Measurements from ENCODE around the gene CSNK1G2. TPM values are rescaled to one million over a fixed set of nuclear protein-coding genes. Genes with fewer than 3 reads are reported as not detected.

Gene CSNK1G2
- total RNA-seq, 1 experiment from 2014 or later, result 44.4 TPM

DNA sequence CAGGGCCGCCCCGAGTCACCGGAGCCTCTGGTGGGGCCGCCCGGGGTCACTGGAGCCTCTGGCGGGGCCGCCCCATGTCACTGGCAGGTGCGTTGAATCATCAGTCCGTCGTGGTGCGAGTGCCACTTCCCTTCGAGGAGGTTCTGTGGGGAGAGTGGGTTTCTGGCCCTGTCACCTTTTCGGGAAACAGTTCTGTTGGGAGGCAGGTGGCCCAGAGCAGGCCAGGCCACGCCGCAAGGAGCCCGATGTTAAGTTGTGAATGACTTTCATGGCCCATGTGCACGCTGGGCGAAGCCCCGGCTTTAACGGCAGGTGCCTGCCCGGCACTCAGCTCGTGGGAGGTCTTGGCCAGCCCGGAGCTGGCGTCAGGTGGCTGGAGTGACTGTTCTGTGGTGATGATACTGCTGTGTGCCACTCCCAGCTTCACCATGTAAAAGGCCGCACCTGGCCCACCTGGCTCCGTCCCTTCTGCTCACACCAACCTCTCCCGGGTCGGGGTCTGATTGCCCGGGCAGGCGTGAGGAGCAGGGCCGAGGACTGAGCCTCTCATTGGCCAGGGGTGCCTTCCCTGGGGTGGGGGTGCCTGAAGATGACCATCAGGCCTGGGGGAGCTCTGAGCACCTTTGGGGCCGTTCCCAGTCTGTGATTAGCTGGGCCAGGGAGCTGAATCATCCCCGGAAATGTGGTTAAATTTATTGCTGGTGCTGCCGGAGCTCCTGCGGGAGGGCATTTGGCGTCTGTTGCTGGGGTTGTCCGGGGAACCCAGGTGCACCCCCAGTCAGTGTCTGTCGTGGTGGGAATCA lies 29.2 kb downstream of the CSNK1G2 start:
- H3K4me1 ChIP-seq, result no peaks in the 10 kb centered on the region
- intact Hi-C loops (cut with micrococcal nuclease; ENCODE audit: unreplicated experiment), result no loop called here
- Mint-ChIP-seq H3K27me3 (ENCODE audit: insufficient read depth, unreplicated experiment) (no peaks in the 10 kb centered on the region), H3K36me3 (ENCODE audit: insufficient read depth, unreplicated experiment) (peaks cover 24% of the 10 kb centered on the region), H3K27ac (ENCODE audit: unreplicated experiment) (no peak overlapping the region), H3K4me3 (ENCODE audit: unreplicated experiment) (no peak overlapping the region), H3K9me3 (ENCODE audit: unreplicated experiment) (no peaks in the 10 kb centered on the region), H3K4me1 (ENCODE audit: low read depth, unreplicated experiment) (no peaks in the 10 kb centered on the region)
- H3K4me3 ChIP-seq (ENCODE audit: low read depth, low read length), result no peak overlapping the region
- no peaks in the 10 kb centered on the region for H3K27me3 ChIP-seq (replicated peaks; ENCODE audit: control insufficient read depth, insufficient read depth, low read length)
- TF ChIP-seq, protein P1, sequence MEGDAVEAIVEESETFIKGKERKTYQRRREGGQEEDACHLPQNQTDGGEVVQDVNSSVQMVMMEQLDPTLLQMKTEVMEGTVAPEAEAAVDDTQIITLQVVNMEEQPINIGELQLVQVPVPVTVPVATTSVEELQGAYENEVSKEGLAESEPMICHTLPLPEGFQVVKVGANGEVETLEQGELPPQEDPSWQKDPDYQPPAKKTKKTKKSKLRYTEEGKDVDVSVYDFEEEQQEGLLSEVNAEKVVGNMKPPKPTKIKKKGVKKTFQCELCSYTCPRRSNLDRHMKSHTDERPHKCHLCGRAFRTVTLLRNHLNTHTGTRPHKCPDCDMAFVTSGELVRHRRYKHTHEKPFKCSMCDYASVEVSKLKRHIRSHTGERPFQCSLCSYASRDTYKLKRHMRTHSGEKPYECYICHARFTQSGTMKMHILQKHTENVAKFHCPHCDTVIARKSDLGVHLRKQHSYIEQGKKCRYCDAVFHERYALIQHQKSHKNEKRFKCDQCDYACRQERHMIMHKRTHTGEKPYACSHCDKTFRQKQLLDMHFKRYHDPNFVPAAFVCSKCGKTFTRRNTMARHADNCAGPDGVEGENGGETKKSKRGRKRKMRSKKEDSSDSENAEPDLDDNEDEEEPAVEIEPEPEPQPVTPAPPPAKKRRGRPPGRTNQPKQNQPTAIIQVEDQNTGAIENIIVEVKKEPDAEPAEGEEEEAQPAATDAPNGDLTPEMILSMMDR (IDR thresholded peaks at IDR 0.05; ENCODE audit: insufficient read depth in 1 of 2, low read depth in 1 of 2, low read length in 1 of 2, severe bottlenecking in 1 of 2, unreplicated experiment in 1 of 2), result no peak
- H3K9me3 ChIP-seq, result no peaks in the 10 kb centered on the region
- ChIA-PET POLR2A (no interaction called here), CTCF (no interaction called here)
- no peak for DNase-seq
- H3K36me3 ChIP-seq (ENCODE audit: control insufficient read depth, insufficient read depth, low read length), result no peaks in the 10 kb centered on the region
- BruUV-seq (replicated peaks), result no TSS peak

DNA sequence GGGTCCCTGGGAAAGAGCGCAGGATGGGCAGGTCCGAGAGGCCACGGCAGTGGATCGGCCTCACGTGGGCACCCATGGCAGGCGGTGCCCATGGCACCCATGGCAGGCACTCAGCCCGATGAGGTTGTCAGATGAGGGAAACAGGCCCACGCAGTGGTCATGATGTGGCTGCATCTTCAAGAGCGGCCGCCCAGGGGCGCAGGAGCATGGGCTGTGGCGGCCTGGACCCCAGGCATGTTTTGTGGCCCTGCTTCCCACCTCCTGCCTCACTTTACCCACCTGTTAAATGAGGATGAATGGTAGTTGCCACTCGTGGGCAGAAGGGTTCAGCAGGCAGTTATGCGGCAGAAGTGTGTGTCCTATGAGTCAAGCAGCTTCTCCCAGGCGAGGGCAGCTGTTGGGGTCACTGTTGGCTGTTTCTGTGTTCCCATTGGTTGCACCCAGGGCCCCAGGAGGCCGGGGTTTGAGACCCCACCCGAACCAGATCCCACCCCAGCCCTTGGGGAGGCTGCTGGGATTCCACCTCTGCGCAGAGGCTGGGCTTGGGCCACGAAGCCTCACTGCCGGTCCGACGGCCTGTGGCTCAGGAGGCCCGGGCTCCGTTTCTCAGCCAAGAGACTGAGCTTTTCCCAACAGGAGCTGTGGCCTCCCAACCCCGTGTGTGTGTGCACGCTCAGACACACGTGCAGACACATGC lies 30.0 kb downstream of the CSNK1G2 start:
- Histone ChIP-seq H3K27me3 (replicated peaks; ENCODE audit: control insufficient read depth, insufficient read depth, low read length) (no peaks in the 10 kb centered on the region), H3K9me3 (no peaks in the 10 kb centered on the region), H3K4me1 (no peaks in the 10 kb centered on the region), H3K4me3 (ENCODE audit: low read depth, low read length) (no peak overlapping the region), H3K36me3 (ENCODE audit: control insufficient read depth, insufficient read depth, low read length) (no peaks in the 10 kb centered on the region)
- no peak for DNase-seq
- no TSS peak for BruUV-seq (replicated peaks)
- peaks cover 23% of the 10 kb centered on the region for H3K36me3 Mint-ChIP-seq (ENCODE audit: insufficient read depth, unreplicated experiment)
- no peaks in the 10 kb centered on the region for H3K27me3 Mint-ChIP-seq (ENCODE audit: insufficient read depth, unreplicated experiment)
- intact Hi-C loops (cut with micrococcal nuclease; ENCODE audit: unreplicated experiment), result no loop called here
- ChIA-PET CTCF (no interaction called here), POLR2A (no interaction called here)
- H3K9me3 Mint-ChIP-seq (ENCODE audit: unreplicated experiment), result no peaks in the 10 kb centered on the region
- no peak overlapping the region for H3K27ac Mint-ChIP-seq (ENCODE audit: unreplicated experiment)
- no peak overlapping the region for H3K4me3 Mint-ChIP-seq (ENCODE audit: unreplicated experiment)
- no peaks in the 10 kb centered on the region for H3K4me1 Mint-ChIP-seq (ENCODE audit: low read depth, unreplicated experiment)
- TF ChIP-seq, protein P1 (IDR thresholded peaks at IDR 0.05; ENCODE audit: insufficient read depth in 1 of 2, low read depth in 1 of 2, low read length in 1 of 2, severe bottlenecking in 1 of 2, unreplicated experiment in 1 of 2), result no peak

DNA sequence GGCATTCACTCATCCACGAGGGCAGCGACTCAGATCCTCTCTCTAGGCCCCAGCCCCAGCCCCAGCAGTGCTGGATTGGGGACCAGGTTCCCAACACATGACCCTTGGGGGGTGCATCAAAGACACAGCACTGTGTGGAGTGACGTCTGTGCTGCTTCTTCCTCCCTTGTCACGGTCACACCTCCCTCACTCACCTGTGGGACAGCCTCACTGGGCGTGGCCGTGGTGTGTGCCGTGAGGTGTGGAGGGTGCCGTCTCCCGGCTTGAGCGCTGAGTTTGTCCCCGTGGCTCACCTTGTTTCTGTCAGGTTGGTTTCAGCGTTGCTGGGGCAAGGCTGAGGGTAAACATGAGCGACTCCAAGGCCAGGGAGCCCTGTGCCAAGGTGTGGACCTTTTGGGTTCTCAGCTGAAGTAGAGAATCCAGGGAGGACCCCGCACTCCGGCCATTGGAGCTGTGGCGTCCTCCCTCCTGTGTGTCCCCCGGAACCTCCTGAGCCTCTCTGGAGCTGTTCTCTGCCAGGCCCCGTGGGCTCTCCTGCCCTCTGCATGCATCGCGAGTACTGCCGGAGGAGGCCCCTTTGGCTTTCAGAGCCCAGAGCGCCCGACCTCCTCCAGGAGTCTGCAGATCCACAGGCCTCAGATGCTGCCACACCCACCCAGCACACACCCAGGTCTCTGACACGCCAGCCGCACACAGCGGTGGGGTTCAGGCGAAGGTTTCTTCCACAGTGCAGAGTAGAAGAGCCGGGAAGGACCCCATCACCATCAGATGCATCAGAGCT lies 33.6 kb downstream of the CSNK1G2 start:
- Mint-ChIP-seq H3K4me3 (ENCODE audit: unreplicated experiment) (no peak overlapping the region), H3K27ac (ENCODE audit: unreplicated experiment) (no peak overlapping the region), H3K4me1 (ENCODE audit: low read depth, unreplicated experiment) (no peaks in the 10 kb centered on the region), H3K27me3 (ENCODE audit: insufficient read depth, unreplicated experiment) (no peaks in the 10 kb centered on the region), H3K36me3 (ENCODE audit: insufficient read depth, unreplicated experiment) (peaks cover 23% of the 10 kb centered on the region), H3K9me3 (ENCODE audit: unreplicated experiment) (no peaks in the 10 kb centered on the region)
- POLR2A ChIA-PET, result no interaction called here
- CTCF ChIA-PET, result no interaction called here
- Histone ChIP-seq H3K27me3 (replicated peaks; ENCODE audit: control insufficient read depth, insufficient read depth, low read length) (no peaks in the 10 kb centered on the region), H3K4me1 (no peaks in the 10 kb centered on the region), H3K4me3 (ENCODE audit: low read depth, low read length) (no peak overlapping the region), H3K9me3 (no peaks in the 10 kb centered on the region), H3K36me3 (ENCODE audit: control insufficient read depth, insufficient read depth, low read length) (no peaks in the 10 kb centered on the region)
- TF ChIP-seq, protein P1 (IDR thresholded peaks at IDR 0.05; ENCODE audit: insufficient read depth in 1 of 2, low read depth in 1 of 2, low read length in 1 of 2, severe bottlenecking in 1 of 2, unreplicated experiment in 1 of 2), result no peak
- no peak for DNase-seq
- intact Hi-C loops (cut with micrococcal nuclease; ENCODE audit: unreplicated experiment), result no loop called here
- BruUV-seq (replicated peaks), result no TSS peak
